Colonic mucosa (tissue), 4 donors: ENCODE measurements around the gene CAPN9. TPM values are rescaled to one million over a fixed set of nuclear protein-coding genes. Genes with fewer than 3 reads are reported as not detected.
"Not testable (repeated sequence)": the region's sequence is repeated elsewhere in the genome, so short reads cannot be mapped to it uniquely, and the experiment has no call there.

Experiments
- DNase-seq: peaks from one replicate; pipeline ENCODE4 v3.0.0-alpha.2; 2020
- H3K27ac ChIP-seq: fragments of 200-600 bp; one replicate; pipeline ENCODE4 v1.8.0; 2021
- H3K27me3 ChIP-seq: fragments of 200-600 bp; one replicate; pipeline ENCODE4 v1.8.0; 2021
- H3K36me3 ChIP-seq: fragments of 200-600 bp; one replicate; pipeline ENCODE4 v1.8.0; 2021
- H3K4me1 ChIP-seq: fragments of 200-600 bp; one replicate; pipeline ENCODE4 v1.8.0; 2021; ENCODE audit warnings: mild to moderate bottlenecking
- H3K4me3 ChIP-seq: fragments of 200-600 bp; one replicate; pipeline ENCODE4 v1.8.0; 2021
- H3K9ac ChIP-seq, 2 donors: one replicate each; pipeline ENCODE4 v1.7.0; 2013; ENCODE audit warnings: control low read depth in 2 of 2, low read depth in 2 of 2, low read length in 2 of 2
- H3K9me3 ChIP-seq: fragments of 200-600 bp; one replicate; pipeline ENCODE4 v1.8.0; 2021
- CTCF ChIP-seq: fragments of 200-600 bp; IDR thresholded peaks from one replicate; pipeline ENCODE4 v1.8.0; 2022; ENCODE audit warnings: antibody characterized with exemption, mild to moderate bottlenecking
- intact Hi-C: fragments of 100-400 bp; cut with DNase I; formaldehyde crosslinking; loops from one replicate; pipeline ENCODE4 v1.14.1; 2022
- total RNA-seq, 2 donors: library from RNA; stranded (reverse); fragmentation: NEBNext Ultra II Directional in 1 of 2; extraction: Animal tissue kit (Norgen Biotek cat#: 25700) in 1 of 2; gene quantifications; one replicate each; pipeline ENCODE4 v1.2.1, GENCODE V29; 2021
- donor health status: healthy.
- donor health status: DM: no; HTN: no; CAD: no.
- donor health status: DM: no; HTN: no; CAD: no.

The CAPN9 gene
- total RNA-seq, 2 donors from 2014 or later: 14.3 to 36.3 TPM

- H3K9ac ChIP-seq: no peak overlapping the region
- H3K27me3 ChIP-seq: no peaks in the 10 kb centered on the region
- H3K4me1 ChIP-seq: peaks cover 3% of the 10 kb centered on the region
- intact Hi-C loops: no loop called here
- no peak overlapping the region for H3K4me3 ChIP-seq
- no peaks in the 10 kb centered on the region for H3K36me3 ChIP-seq
- no peak for DNase-seq
- H3K9me3 ChIP-seq: no peaks in the 10 kb centered on the region
- TF ChIP-seq CTCF: no peak
- no peak overlapping the region for H3K27ac ChIP-seq
Observed at GRCh38 chr1:230713138-230713537, 34.0 kb upstream of the CAPN9 start.

- Histone ChIP-seq H3K4me3 (no peak overlapping the region), H3K36me3 (no peaks in the 10 kb centered on the region), H3K4me1 (no peaks in the 10 kb centered on the region), H3K9me3 (no peaks in the 10 kb centered on the region), H3K27ac (no peak overlapping the region), H3K27me3 (no peaks in the 10 kb centered on the region), H3K9ac (no peak overlapping the region)
- no peak for TF ChIP-seq CTCF
- DNase-seq: no peak
- intact Hi-C loops: no loop called here
Observed at GRCh38 chr1:230713547-230713914, 33.7 kb upstream of the CAPN9 start.

- no peaks in the 10 kb centered on the region for H3K9me3 ChIP-seq
- H3K9ac ChIP-seq: no peak within 1 kb of the TSS
- H3K27me3 ChIP-seq: no peaks in the 10 kb centered on the region
- no peak within 1 kb of the TSS for H3K27ac ChIP-seq
- no peaks in the 10 kb centered on the region for H3K36me3 ChIP-seq
- H3K4me1 ChIP-seq: no peaks in the 10 kb centered on the region
- peak; percentile 49 for DNase-seq
- H3K4me3 ChIP-seq: no peak within 1 kb of the TSS
- intact Hi-C loops: no loop called here
- TF ChIP-seq CTCF: no peak
Observed at GRCh38 chr1:230713915-230714764, 33.0 kb upstream of the CAPN9 start, which contains the start of gene AGT. Gene AGT (minus strand): TSS chr1:230714122. CDS start chr1:230710823, 3,299 bp downstream.

GRCh38 chr1:230715510-230715909 is 31.7 kb upstream of the CAPN9 start:
- H3K27me3 ChIP-seq: no peaks in the 10 kb centered on the region
- no peak for TF ChIP-seq CTCF
- no peak overlapping the region for H3K27ac ChIP-seq
- no peak overlapping the region for H3K9ac ChIP-seq
- no peaks in the 10 kb centered on the region for H3K9me3 ChIP-seq
- DNase-seq: no peak
- H3K4me3 ChIP-seq: no peak overlapping the region
- H3K36me3 ChIP-seq: no peaks in the 10 kb centered on the region
- intact Hi-C loops: no loop called here
- no peaks in the 10 kb centered on the region for H3K4me1 ChIP-seq

GRCh38 chr1:230716453-230716852 is 30.7 kb upstream of the CAPN9 start:
- H3K27me3 ChIP-seq, H3K9me3 ChIP-seq, H3K4me1 ChIP-seq, H3K27ac ChIP-seq, H3K4me3 ChIP-seq, H3K9ac ChIP-seq, intact Hi-C loops, H3K36me3 ChIP-seq, DNase-seq: not testable (repeated sequence)

GRCh38 chr1:230717251-230717650 is 29.9 kb upstream of the CAPN9 start:
- no peaks in the 10 kb centered on the region for H3K27me3 ChIP-seq
- H3K4me1 ChIP-seq: no peaks in the 10 kb centered on the region
- no peak overlapping the region for H3K27ac ChIP-seq
- no peaks in the 10 kb centered on the region for H3K9me3 ChIP-seq
- DNase-seq: no peak
- H3K4me3 ChIP-seq: no peak overlapping the region
- H3K36me3 ChIP-seq: no peaks in the 10 kb centered on the region
- no peak overlapping the region for H3K9ac ChIP-seq
- no peak for TF ChIP-seq CTCF
- intact Hi-C loops: no loop called here

GRCh38 chr1:230721849-230722522 is 25.2 kb upstream of the CAPN9 start:
- H3K36me3 ChIP-seq, H3K27me3 ChIP-seq, H3K4me3 ChIP-seq, intact Hi-C loops, H3K4me1 ChIP-seq, DNase-seq, H3K27ac ChIP-seq, H3K9me3 ChIP-seq, H3K9ac ChIP-seq: not testable (repeated sequence)
